Fibroblast of the aortic adventitia (primary cell): ENCODE measurements around the gene CD44. TPM values are rescaled to one million over a fixed set of nuclear protein-coding genes. Genes with fewer than 3 reads are reported as not detected.

Experiments
- DNase-seq: peaks from one replicate; pipeline ENCODE4 v3.0.0-alpha.2; 2010; ENCODE audit warnings: low read depth
- H3K4me3 ChIP-seq: 2 replicates; pipeline ENCODE4 v1.5.1; 2011; ENCODE audit warnings: low read depth, mild to moderate bottlenecking, control low read depth, low read length, moderate library complexity
- CTCF ChIP-seq: IDR thresholded peaks from 2 replicates; pipeline ENCODE4 v1.5.1; 2011; ENCODE audit warnings: mild to moderate bottlenecking, low read length, control low read depth, inconsistent platforms; ENCODE audit not compliant: insufficient read depth
- total RNA-seq: library from RNA; depleted of rRNA; stranded (reverse); fragments of >200 nt; gene quantifications from 2 replicates; pipeline ENCODE4 v1.2.3, GENCODE V29; 2012; ENCODE audit warnings: low replicate concordance

The CD44 gene
- total RNA-seq, 1 donor, result 458 TPM

- TF ChIP-seq CTCF, result peak; percentile 54
- no peak overlapping the region for H3K4me3 ChIP-seq
- no peak for DNase-seq
These were observed 99.1 kb downstream of the CD44 start for GRCh38 chr11:35237860-35238715.

GRCh38 chr11:35238882-35239281, 99.9 kb downstream of the CD44 start:
- TF ChIP-seq CTCF, result no peak
- no peak for DNase-seq
- no peak overlapping the region for H3K4me3 ChIP-seq

GRCh38 chr11:35239471-35240075, 100.6 kb downstream of the CD44 start:
- TF ChIP-seq CTCF, result no peak
- DNase-seq, result no peak
- H3K4me3 ChIP-seq, result no peak overlapping the region

- no peak for TF ChIP-seq CTCF
- no peak overlapping the region for H3K4me3 ChIP-seq
- DNase-seq, result no peak
These were observed 102.1 kb downstream of the CD44 start for GRCh38 chr11:35241083-35241482.

- H3K4me3 ChIP-seq, result no peak overlapping the region
- DNase-seq, result no peak
- no peak for TF ChIP-seq CTCF
These were observed 102.6 kb downstream of the CD44 start for GRCh38 chr11:35241531-35241930.

GRCh38 chr11:35242412-35243242, 103.7 kb downstream of the CD44 start:
- H3K4me3 ChIP-seq, result no peak overlapping the region
- TF ChIP-seq CTCF, result no peak
- DNase-seq, result no peak
